ENCODE measurements around the gene RBM3.
"Not testable (repeated sequence)": the region's sequence is repeated elsewhere in the genome, so short reads cannot be mapped to it uniquely, and the experiment has no call there.

The RBM3 gene

DNA sequence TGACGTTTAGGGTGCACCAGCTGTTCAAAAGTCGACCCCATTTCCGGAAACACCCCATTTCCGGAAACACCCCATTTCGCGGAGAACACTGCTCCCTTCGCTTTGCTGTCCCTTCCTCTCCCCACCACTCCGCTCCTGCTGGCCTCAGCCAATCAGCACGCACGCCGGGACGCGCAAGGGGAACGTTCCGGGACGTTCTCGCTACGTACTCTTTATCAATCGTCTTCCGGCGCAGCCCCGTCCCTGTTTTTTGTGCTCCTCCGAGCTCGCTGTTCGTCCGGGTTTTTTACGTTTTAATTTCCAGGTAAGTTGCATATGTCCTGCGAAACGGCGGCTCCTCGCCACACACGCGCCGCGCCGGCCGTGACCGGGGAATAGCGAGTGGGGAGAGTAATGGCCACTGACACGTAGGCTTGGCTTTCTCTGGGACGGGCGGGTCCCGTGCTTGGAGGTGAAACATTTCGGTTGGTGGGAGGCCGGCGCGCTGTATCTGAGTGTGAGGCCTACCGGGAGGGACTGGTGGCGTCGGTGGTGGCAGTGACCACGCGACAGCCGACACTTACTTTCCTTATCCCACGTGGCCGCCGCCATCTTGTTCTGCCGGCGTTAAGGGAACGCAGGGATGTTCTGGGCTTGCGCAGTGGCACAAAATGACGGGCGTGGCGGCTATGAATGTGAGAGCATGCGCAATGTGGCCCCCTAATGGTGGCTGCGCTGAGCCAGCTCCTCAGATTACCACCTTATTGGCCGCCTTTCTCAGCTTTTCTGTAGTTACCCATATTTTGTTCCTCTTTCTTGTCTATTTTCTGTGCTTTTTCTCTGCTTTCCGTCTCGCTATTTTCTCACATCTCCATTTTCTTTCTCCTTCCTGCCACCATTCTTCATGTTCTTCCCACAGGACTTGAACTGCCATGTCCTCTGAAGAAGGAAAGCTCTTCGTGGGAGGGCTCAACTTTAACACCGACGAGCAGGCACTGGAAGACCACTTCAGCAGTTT is at the start of gene RBM3:
RBM3 (plus strand) TSS at position 215 of the 997 bp plus-strand sequence; CDS start at position 912, 697 bp downstream.
- peak; percentile 73 to 85 (median 82) for DNase-seq (ENCODE audit: low read depth in 3 of 3)

DNA sequence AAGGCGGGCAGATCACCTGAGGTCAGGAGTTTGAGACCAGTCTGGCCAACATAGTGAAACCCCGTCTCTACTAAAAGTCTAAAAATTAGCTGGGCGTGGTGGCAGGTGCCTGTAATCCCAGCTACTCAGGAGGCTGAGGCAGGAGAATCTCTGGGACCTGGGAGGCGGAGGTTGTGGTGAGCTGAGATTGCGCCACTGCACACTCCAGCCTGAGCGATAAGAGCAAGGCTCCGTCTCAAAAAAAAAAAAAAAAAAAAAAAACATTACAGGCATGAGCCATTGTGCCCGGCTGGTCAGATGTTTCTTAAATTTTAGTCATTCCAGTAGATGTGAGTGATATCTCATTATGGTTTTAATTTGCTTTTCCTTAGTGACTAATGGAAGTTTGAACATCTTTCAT is 48.4 kb upstream of the RBM3 start:
- not testable (repeated sequence) for DNase-seq (ENCODE audit: low read depth in 3 of 3)

DNA sequence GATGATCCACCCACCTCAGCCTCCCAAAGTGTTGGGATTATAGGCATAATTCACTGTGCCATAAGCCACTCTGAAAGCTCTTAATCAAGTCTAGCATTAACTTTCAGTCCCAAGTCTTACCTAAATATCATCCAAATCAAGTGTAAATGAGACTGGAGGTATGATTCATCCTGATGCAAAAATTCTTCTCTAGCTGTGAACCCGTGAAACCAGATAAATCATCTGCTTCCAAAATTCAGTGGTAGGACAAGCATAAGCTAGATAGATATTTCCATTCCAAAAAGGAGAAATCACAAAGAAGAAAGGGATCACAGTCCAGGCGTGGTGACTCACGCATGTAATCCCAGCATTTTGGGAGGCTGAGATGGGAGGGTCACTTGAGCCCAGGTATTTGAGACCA is 43.5 kb upstream of the RBM3 start:
- no peak for DNase-seq (ENCODE audit: low read depth in 3 of 3)

DNA sequence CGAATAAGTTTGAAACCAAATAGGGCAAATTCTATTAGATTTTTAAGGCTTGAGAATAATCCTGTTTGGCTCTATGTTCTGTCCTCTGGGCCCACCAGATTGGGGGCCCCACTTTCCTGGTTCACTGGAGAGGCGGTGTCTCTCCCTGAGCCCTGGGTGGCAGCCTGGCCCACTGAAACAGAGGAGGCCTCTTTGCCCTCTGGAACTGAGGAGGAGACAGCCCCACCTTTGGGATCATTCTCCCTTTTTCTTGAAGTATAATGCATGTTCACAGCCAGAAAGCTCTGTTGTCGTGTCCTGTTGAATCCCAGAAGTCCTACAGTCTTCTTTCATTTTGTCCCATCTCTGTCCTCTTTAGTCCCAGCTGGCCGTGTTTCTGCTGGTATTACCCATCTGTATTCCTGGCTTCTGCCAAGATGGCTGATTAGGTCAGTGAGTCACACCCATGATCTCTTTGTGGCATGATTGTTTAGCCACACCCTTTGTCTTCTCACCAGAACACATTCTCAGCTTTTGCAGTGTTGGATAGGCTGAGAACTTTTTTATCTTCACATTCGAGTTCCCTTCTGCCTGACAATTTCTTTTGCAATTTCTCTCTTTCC is 42.8 kb upstream of the RBM3 start:
- no peak for DNase-seq (ENCODE audit: low read depth in 3 of 3)

DNA sequence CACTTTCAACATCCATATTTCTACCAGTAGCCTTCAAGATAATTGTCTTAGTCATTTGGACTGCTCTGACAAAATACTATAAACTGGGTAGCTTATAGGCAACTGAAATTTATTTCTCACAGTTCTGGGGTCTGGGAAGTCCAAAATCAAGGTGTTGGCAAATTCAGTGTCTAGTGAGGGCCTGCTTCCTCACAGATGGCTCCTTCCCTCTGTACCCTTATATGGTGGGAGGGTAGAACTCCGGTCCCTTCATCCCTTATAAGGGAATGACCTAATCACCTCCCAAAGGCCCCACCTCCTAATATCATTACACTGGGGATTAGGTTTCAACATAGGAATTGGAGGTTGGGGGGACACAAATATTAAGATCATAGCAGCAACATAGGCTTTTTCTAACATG is 42.1 kb upstream of the RBM3 start:
- no peak for DNase-seq (ENCODE audit: low read depth in 3 of 3)

DNA sequence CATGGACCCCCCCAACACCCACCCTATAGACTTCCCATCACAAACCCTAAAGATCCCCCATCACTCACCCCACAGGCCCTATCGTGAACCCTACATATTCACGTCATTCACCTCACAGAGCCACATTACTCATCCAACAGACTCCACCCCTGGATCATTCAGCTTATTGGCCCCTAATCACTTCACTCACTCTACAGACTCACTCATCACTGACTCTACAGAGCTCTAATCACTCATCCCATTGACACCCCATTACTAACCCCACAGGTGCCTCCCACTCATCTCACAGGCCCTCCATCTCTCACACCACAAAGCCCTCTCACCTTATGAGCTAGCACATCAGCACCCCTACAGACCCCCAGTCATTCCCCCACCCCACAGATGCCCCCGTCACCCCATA is 41.1 kb upstream of the RBM3 start:
- no peak for DNase-seq (ENCODE audit: low read depth in 3 of 3)

DNA sequence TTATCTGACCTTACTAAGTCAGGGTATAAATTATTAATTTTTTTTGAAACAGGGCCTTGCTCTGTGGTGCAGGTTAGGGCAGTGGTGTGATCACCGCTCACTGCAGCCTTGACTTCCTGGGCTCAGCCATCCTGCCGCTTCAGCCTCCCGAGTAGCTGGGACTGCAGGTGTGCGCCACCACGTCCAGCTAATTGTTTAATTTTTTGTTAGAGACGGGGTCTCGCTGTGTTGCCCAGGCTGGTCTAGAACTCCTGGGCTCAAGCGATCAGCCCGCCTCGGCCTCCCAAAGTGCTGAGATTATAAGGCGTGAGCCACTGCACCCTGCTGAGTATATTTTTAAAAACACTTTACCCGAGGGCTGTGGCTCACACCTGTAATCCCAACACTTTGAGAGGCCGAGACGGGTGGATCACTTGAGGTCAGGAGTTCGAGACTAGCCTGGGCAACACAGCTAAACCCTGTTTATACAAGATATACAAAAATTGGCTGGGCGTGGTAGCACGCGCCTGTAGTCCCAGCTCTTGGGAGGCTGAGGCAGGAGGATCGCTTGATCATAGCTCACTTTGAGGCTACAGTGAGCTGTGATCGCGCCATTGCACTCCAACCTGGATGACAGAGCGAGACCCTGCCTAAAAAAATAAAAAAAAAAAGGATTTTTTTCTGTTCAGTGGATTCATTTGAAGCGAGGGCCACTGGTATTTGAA is 35.5 kb upstream of the RBM3 start:
- no peak for DNase-seq (ENCODE audit: low read depth in 3 of 3)

DNA sequence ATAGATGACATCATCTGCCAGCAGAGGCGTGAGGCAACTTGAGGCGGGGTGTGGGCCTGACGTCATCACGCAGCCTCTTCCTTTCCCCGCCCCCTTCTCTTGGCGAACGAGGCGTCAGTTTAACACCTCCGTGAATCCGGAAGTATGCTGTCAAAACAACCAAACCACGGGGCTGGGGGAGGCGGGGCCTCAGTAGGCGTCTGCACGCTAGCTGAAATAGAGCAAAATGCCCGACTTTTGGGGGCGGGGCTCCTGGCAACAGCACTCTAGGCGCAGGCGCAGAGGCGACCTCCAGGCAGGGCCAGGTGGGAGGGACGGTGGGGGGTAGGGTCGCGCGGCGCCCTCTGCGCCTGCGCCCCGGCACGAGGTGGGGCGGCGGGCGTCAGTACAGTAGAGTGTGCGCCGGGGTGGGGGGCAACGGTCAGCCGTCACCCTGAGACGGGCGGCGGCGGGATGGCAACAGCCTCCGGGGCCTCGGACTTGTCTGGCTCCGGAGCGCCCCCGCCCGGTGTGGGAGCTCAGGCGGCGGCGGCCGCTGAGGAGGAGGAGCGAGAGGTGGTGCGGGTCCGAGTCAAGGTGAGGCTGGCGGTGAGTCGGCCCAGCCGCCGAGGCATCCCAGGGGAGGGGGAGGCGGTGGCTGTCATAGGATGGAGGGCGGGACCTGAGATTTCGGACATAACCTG is 34.8 kb upstream of the RBM3 start, which contains the start of gene TBC1D25:
TBC1D25 (plus strand) TSS at position 370 of the 683 bp plus-strand sequence; CDS start at position 454, 84 bp downstream.
- DNase-seq (ENCODE audit: low read depth in 3 of 3) = peak; percentile 90 to 95 (median 93)

DNA sequence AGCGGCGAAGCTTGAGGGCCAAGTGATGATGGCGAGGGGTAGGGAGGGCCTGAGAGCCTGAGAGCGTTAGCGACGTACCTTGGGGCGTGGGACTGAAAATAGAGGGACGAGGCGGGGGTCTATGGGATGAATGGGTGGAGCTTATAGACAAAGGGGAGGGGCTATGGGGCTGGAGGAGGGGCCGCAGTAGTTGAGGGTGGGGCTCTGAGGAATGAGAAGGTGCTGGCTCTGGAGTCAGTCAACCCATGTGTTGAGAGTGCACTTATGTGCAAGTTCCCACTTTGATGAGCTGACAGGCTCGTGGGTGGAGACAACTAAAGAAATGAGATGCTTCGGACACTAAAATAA is 34.3 kb upstream of the RBM3 start:
- DNase-seq (ENCODE audit: low read depth in 3 of 3) = peak; percentile 25 to 34 (median 26)

DNA sequence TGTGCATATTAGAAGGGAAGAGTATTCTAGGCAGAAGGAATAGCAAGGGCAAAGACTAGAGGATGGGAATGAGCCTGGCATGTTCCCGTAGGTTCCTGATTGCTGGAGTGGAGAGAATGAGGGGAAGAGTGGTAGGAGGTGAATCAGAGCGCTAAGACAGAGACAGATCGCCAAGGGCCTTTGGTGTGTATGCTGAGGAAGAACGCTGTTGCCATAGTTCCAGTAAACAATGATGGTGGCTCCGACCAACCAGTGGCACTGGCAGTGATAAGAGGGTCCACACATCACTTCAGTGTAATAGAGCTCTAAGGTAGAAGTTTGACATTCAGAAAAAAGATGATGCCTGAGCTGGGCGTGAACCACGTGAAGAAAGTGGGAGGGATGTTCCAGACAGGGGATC is 33.8 kb upstream of the RBM3 start:
- no peak for DNase-seq (ENCODE audit: low read depth in 3 of 3)

DNA sequence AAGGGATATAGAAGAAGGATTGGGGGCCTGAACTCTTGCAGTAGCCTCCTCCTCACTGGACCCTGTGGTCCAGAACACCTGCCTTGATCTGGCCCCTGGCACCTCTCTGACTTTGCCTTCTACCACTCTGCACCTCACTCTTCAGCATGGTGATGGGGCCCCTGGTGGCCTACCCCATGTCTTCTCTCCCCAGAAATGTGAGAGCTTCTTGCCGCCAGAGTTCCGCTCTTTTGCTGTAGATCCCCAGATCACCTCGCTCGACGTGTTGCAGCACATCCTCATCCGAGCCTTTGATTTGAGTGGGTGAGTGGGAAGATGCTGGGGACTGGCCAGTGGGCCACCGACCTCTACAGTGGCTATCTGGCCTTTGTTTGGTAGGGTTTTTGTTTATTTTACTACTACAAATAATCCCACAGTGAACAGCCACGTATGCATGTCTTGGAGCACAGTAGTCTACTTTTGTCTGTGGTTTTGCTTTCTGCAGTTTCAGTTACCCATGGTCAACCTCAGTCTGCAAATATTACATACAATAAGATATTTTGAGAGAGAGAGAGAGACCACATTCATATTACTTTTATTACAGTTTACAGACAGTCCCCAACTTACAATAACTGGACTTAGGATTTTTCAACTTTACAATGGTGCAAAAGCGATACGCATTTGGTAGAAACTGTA is 33.0 kb upstream of the RBM3 start:
- DNase-seq (ENCODE audit: low read depth in 3 of 3) = no peak

DNA sequence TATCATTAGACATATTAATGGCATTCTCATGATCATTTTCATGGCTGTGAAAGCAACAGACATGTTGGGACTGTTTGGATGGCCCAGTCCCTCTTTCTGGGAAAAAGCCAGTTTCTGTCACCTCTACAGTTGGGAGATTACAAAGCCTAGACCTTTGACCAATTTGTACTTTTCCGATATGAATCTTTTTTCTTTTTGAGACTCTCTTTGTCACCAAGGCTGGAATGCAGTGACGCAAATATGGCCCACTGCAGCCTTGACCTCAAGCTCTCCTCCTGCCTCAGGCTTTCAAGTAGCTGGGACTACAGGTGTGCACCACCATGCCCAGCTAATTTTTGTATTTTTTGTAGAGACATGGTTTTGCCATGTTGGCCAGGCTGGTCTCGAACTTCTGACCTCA is 25.4 kb upstream of the RBM3 start:
- DNase-seq (ENCODE audit: low read depth in 3 of 3) = no peak

DNA sequence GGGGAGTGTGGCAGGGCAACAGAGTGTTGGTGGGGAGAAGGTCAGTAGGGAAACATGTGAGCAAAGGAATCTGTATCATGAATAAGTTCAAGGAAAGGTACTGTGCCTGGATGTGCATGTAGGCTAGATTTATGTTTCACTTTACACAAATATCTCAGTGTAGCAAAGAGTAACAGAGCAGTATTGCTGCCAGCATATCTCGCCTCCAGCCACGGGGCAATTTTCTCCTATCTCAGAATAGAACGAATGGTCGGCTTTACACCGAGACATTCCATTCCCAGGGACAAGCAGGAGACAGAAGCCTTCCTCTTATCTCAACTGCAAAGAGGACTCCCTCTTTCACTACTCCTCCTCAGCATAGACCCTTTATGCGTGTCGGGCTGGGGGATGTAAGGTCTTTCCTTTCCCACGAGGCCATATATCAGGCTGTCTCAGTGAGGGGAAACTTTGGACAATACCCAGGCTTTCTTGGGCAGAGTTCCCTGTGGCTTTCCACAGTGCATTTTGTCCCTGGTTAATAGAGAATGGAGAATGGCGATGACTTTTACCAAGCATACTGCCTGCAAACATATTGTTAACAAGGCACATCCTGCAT is 18.5 kb upstream of the RBM3 start:
- not testable (repeated sequence) for DNase-seq (ENCODE audit: low read depth in 3 of 3)

DNA sequence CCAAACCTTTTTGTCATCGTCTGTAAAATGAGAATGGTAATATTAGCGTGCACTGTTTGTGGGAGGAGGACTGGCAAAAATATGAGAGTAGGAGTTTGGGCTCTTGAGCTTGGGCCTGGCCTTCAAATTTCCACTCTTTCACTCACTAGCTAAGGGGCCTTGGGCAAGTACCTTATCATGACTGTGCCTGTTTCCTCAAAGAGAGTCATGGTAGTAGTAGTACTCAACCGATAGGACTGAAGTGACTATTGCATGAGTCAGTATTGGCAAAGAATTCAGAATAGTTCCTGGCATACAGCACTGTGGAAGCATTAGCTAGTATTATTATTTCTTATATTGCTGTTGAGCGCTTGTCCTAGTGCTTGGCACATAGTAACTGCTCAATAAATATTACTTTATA is 16.0 kb upstream of the RBM3 start:
- DNase-seq (ENCODE audit: low read depth in 3 of 3) = no peak

DNA sequence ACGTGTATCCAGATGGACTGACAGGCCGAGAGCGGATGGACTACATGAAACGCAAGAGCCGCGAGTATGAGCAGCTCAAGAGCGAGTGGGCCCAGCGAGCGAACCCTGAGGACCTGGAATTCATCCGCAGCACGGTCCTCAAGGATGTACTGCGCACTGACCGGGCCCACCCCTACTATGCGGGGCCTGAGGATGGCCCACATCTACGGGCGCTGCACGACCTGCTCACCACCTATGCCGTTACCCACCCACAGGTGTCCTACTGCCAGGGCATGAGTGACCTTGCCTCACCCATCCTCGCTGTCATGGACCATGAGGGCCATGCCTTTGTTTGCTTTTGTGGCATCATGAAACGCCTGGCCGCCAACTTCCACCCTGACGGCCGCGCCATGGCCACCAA is 14.6 kb upstream of the RBM3 start:
- no peak for DNase-seq (ENCODE audit: low read depth in 3 of 3)

DNA sequence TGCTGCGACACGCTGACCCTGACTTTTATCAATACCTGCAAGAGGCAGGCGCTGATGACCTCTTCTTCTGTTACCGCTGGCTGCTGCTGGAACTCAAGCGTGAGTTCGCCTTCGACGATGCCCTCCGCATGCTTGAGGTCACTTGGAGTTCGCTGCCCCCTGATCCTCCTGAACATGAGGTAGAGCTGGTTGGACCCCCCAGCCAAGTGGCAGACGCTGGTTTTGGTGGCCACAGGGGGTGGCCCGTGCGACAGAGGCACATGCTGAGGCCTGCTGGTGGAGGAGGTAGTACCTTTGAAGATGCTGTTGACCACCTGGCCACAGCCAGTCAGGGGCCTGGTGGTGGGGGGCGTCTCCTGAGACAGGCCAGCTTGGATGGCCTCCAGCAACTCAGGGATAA is 14.2 kb upstream of the RBM3 start:
- DNase-seq (ENCODE audit: low read depth in 3 of 3) = no peak

DNA sequence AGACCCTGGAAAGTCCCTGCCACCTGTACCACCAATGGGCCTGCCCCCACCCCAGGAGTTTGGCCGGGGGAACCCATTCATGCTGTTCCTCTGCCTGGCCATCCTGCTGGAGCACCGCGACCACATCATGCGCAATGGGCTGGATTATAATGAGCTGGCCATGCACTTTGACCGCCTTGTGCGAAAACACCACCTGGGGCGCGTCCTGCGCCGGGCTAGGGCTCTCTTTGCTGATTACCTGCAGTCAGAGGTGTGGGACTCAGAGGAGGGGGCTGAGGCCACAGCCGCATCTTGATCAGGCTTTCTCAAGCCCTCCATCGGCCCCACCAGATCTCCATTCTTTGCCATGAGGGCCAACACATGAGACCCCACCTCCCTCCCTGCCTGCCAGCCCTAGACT is 13.6 kb upstream of the RBM3 start:
- no peak for DNase-seq (ENCODE audit: low read depth in 3 of 3)

DNA sequence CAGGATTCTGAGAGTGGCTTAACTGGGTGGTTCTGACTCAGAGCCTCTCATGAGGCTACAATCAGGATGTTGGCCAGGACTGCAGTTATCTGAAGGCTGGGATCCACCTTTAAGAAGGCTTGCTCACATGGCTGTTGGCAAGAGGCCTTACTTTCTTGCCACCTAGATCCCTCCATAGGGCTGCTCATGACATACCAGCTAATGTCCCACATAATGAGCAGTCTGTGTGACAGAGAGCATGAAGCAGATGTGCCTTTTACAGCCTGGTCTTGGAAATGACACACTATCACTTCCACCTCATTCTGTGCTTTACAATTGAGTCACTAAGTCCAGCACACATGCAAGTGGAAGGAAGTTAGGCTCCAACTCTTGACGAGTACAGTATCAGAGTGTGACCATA is 4.3 kb upstream of the RBM3 start:
- DNase-seq (ENCODE audit: low read depth in 3 of 3) = no peak

DNA sequence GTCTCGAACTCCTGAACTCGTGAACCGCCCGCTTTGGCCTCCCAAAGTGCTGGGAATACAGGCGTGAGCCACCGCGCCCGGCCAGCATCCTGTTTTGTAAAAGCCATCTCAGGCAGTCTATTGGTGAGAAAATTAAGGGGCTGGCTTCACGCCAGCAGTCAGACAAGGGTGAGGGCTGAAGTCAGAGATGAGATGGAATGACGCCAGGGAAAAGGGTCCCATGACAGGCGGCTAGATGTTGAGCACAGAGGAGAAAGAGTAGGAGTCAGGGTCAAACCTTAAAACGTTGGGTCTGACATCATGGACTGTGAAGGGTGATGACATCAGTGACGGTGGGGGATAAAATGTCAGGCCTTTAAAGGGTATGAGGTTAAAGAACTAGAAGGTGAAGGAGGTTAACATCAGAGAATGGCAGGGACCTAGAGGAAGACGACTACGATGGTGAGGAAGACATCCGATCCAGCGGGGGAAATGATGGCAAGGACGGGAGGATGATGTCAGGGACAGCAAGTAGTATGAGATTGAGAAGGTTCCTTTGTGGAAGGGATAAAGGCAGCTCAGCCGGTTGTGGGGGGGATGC is 504 bp upstream of the RBM3 start:
- peak in 1 of 3 experiments; percentile 2 for DNase-seq (ENCODE audit: low read depth in 3 of 3)

DNA sequence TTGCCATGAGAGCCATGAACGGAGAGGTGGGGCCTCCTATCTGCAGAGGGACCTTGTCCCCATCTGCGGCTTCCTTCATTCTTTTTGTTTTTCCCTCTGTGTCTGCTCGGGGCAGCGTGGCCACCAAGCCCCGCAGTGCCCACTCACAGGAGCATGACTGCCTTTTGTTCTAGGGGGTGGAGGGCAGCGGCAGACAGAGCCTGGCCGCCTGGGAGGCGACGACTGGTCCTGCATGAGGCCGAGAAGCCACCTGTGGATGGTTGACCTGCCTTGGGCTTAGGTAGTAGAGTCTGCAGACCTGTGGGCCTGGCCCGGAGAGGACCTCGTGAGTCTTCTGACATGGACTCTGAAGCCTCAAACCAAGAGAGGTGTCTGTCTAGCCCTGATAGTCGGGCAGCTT is 1.4 kb downstream of the RBM3 start:
- DNase-seq (ENCODE audit: low read depth in 3 of 3) = no peak

DNA sequence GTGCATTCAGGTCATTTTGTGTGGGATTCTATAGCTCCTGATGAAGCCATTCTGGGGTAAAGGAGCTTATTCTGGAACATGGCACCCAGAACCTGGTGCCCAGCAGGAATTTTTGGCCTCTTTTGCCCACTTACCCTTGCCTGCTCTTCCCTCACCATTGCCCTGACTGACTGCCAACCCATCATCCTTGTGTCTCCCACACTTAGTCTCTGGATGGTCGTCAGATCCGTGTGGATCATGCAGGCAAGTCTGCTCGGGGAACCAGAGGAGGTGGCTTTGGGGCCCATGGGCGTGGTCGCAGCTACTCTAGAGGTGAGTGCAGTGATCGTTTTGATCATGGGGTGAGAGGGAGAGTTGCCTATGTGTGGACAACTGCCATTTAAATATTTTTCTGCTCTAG is 1.8 kb downstream of the RBM3 start:
- DNase-seq (ENCODE audit: low read depth in 3 of 3) = no peak
